COLO668 (cell line): ENCODE measurements around the gene RAB7B.
A peak's percentile ranks its signal among the peaks of the same experiment; 100 is the strongest.
"Not testable (repeated sequence)": the region's sequence is repeated elsewhere in the genome, so short reads cannot be mapped to it uniquely, and the experiment has no call there.

Experiments used
- DNase-seq: peaks from one replicate; lab custom pipeline; 2025; ENCODE audit not compliant: unreplicated experiment; lab: John Stamatoyannopoulos, UW

RAB7B gene

GRCh38 chr1:205998457-205999241 is 4.5 kb downstream of the RAB7B start:
- DNase-seq: peak; percentile 20

- DNase-seq: not testable (repeated sequence)
Observed at GRCh38 chr1:205996641-205997040, 6.6 kb downstream of the RAB7B start.

- no peak for DNase-seq
Observed at GRCh38 chr1:205994346-205994745, 8.8 kb downstream of the RAB7B start.

GRCh38 chr1:205993068-205993467 is 10.1 kb downstream of the RAB7B start:
- no peak for DNase-seq

- no peak for DNase-seq
Observed at GRCh38 chr1:205992218-205992882, 10.8 kb downstream of the RAB7B start.

GRCh38 chr1:205991237-205991636 is 12.0 kb downstream of the RAB7B start:
- no peak for DNase-seq

GRCh38 chr1:205990226-205990625 is 13.0 kb downstream of the RAB7B start:
- DNase-seq: no peak

- DNase-seq: no peak
Observed at GRCh38 chr1:205989786-205990185, 13.4 kb downstream of the RAB7B start.

- DNase-seq: no peak
Observed at GRCh38 chr1:205988585-205988995, 14.6 kb downstream of the RAB7B start.

GRCh38 chr1:205986861-205987260 is 16.3 kb downstream of the RAB7B start:
- no peak for DNase-seq

GRCh38 chr1:205986292-205986691 is 16.9 kb downstream of the RAB7B start:
- no peak for DNase-seq

- no peak for DNase-seq
Observed at GRCh38 chr1:205985330-205986005, 17.7 kb downstream of the RAB7B start.

- DNase-seq: peak; percentile 54
Observed at GRCh38 chr1:205983925-205984725, 19.1 kb downstream of the RAB7B start.

- no peak for DNase-seq
Observed at GRCh38 chr1:205981257-205981656, 21.9 kb downstream of the RAB7B start.

GRCh38 chr1:205980237-205980870 is 22.8 kb downstream of the RAB7B start:
- DNase-seq: no peak

GRCh38 chr1:205979301-205979700 is 23.9 kb downstream of the RAB7B start:
- no peak for DNase-seq

- no peak for DNase-seq
Observed at GRCh38 chr1:205978676-205979075, 24.5 kb downstream of the RAB7B start.

GRCh38 chr1:205977402-205978014 is 25.7 kb downstream of the RAB7B start:
- DNase-seq: peak; percentile 88

GRCh38 chr1:205976708-205977401 is 26.3 kb downstream of the RAB7B start:
- DNase-seq: peak; percentile 36

- DNase-seq: no peak
Observed at GRCh38 chr1:205976036-205976435, 27.2 kb downstream of the RAB7B start.
